Measurements from ENCODE around the gene F11. TPM values are rescaled to one million over a fixed set of nuclear protein-coding genes. Genes with fewer than 3 reads are reported as not detected.

Gene F11
- total and polyA plus RNA-seq, 2 donors from 2014 or later = 1.5 to 15.7 TPM

GRCh38 chr4:186255122-186255521 lies 10.9 kb upstream of the F11 start:
- H3K9ac ChIP-seq (ENCODE audit: low read length in 3 of 3) = no peak overlapping the region
- H3K4me3 ChIP-seq (ENCODE audit: low read length in 3 of 3) = no peak overlapping the region
- intact Hi-C loops (cut with DNase I) = no loop called here
- no peak for DNase-seq
- no peaks in the 10 kb centered on the region for H3K27me3 ChIP-seq (ENCODE audit: control insufficient read depth, insufficient read depth, low read length)
- no peak for TF ChIP-seq CTCF (IDR thresholded peaks at IDR 0.05; ENCODE audit: borderline replicate concordance, extremely low read depth, insufficient read depth)
- H3K27ac ChIP-seq (ENCODE audit: low read depth in 2 of 2, low read length in 2 of 2) = no peak overlapping the region
- no peaks in the 10 kb centered on the region for H3K9me3 ChIP-seq (ENCODE audit: control insufficient read depth in 2 of 3, insufficient read depth in 1 of 3, low read length in 3 of 3)
- H3K4me1 ChIP-seq (ENCODE audit: control insufficient read depth in 2 of 3, insufficient read depth in 2 of 3, low read depth in 1 of 3, low read length in 3 of 3) = peaks cover 0 to 1% (median 0%) of the 10 kb centered on the region in 3 donors
- peaks cover 0 to 19% (median 12%) of the 10 kb centered on the region in 3 donors for H3K36me3 ChIP-seq (ENCODE audit: control insufficient read depth in 2 of 3, insufficient read depth in 3 of 3, low read length in 3 of 3)
- no peak for FAIRE-seq

GRCh38 chr4:186258216-186258811 lies 7.7 kb upstream of the F11 start:
- no peak for TF ChIP-seq CTCF (IDR thresholded peaks at IDR 0.05; ENCODE audit: borderline replicate concordance, extremely low read depth, insufficient read depth)
- no peak overlapping the region for H3K9ac ChIP-seq (ENCODE audit: low read length in 3 of 3)
- DNase-seq (no peak), FAIRE-seq (no peak)
- no peak overlapping the region for H3K4me3 ChIP-seq (ENCODE audit: low read length in 3 of 3)
- H3K27ac ChIP-seq (ENCODE audit: low read depth in 2 of 2, low read length in 2 of 2) = no peak overlapping the region
- H3K36me3 ChIP-seq (ENCODE audit: control insufficient read depth in 2 of 3, insufficient read depth in 3 of 3, low read length in 3 of 3) = peaks cover 0 to 13% (median 12%) of the 10 kb centered on the region in 3 donors
- no peaks in the 10 kb centered on the region for H3K9me3 ChIP-seq (ENCODE audit: control insufficient read depth in 2 of 3, insufficient read depth in 1 of 3, low read length in 3 of 3)
- H3K27me3 ChIP-seq (ENCODE audit: control insufficient read depth, insufficient read depth, low read length) = no peaks in the 10 kb centered on the region
- H3K4me1 ChIP-seq (ENCODE audit: control insufficient read depth in 2 of 3, insufficient read depth in 2 of 3, low read depth in 1 of 3, low read length in 3 of 3) = peaks cover 0 to 15% (median 4%) of the 10 kb centered on the region in 3 donors
- intact Hi-C loops (cut with DNase I) = no loop called here

- no peak for DNase-seq
- Histone ChIP-seq H3K27me3 (ENCODE audit: control insufficient read depth, insufficient read depth, low read length) (no peaks in the 10 kb centered on the region), H3K4me1 (ENCODE audit: control insufficient read depth in 2 of 3, insufficient read depth in 2 of 3, low read depth in 1 of 3, low read length in 3 of 3) (peaks cover 0 to 15% (median 4%) of the 10 kb centered on the region in 3 donors), H3K36me3 (ENCODE audit: control insufficient read depth in 2 of 3, insufficient read depth in 3 of 3, low read length in 3 of 3) (peaks cover 0 to 12% (median 10%) of the 10 kb centered on the region in 3 donors), H3K4me3 (ENCODE audit: low read length in 3 of 3) (no peak overlapping the region), H3K9me3 (ENCODE audit: control insufficient read depth in 2 of 3, insufficient read depth in 1 of 3, low read length in 3 of 3) (no peaks in the 10 kb centered on the region), H3K9ac (ENCODE audit: low read length in 3 of 3) (no peak overlapping the region), H3K27ac (ENCODE audit: low read depth in 2 of 2, low read length in 2 of 2) (no peak overlapping the region)
- no peak for FAIRE-seq
- no peak for TF ChIP-seq CTCF (IDR thresholded peaks at IDR 0.05; ENCODE audit: borderline replicate concordance, extremely low read depth, insufficient read depth)
- intact Hi-C loops (cut with DNase I) = no loop called here
Observed at GRCh38 chr4:186260117-186260503, 5.9 kb upstream of the F11 start.

Measured in kidney (tissue), 14 donors.